Hematopoietic multipotent progenitor cell treated with erythropoietin and hydrocortisone succinate and interleukin-3 and kit ligand, for 15 days (in vitro differentiated cells): ENCODE data around the gene ROBO1.

Experiments
- DNase-seq: peaks from one replicate; pipeline ENCODE4 v3.0.0-alpha.2; 2015; ENCODE audit warnings: low spot score

The ROBO1 gene

DNA sequence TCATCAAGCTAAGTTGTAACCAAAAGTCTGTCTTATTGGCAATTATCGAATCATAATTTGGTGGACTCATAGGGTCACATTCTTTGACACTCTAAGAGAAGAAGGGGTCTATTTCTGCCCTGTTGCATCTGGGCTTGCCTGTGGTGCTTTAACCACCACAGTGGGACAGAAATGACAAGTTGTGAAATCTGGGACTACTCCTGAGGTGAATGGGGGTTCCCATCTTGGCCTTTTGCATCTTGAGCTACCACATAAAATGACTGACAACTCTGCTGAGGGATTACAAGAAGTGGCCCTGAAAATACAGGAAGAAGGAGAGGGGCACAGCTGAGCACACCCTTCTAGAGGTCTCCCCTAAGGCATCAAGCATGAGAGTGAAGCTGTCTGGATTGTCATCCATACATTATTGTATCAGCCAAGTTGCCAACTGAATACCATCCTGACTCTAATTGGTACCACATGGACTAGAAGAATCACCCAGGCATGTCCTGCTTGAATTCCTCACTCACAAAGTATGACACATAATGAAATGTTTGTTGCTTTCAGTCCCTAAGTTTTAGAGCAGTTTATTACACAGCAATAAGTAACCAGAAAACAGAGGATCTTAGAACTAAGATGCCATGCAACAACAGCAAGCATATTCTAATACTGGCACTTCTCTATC is 306.5 kb downstream of the ROBO1 start:
- no peak for DNase-seq

DNA sequence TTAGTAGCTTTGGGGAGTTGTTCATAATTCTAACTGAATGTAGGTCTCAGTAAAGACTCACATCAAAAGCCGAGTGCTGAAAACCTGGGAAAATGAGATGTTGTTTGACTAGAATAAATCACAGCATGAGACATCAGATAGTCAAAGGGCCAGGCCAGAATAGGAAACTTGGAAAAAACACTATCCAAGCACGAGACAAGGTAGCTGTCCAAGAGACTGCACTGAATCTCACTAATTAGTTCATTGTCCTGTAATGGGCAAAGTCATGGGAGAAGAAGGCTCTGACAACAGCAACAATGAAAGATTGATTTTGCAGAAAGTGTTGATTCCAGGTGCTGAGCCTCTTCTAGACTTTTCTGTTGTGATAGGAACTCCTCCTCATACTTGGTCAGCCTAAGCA is 314.2 kb downstream of the ROBO1 start:
- DNase-seq, result no peak

DNA sequence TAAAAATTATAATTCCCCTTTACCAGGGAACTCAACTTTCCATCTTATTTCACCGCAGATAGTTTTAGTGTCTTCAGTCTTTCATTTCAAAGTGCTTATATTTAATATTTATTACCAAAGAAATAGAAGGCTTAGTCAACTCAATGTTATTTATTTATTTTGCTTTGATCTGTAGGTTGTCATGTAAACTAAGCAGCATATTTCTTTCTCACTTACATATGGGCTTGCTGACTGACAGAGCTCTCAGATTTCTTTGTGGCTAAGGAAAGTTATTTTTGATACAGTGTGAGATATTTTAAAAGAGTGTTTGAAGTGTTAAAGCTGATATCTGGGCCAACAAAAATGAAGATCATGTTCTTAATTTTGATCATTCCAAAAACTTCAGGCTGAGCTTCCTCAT is 331.4 kb downstream of the ROBO1 start:
- no peak for DNase-seq

DNA sequence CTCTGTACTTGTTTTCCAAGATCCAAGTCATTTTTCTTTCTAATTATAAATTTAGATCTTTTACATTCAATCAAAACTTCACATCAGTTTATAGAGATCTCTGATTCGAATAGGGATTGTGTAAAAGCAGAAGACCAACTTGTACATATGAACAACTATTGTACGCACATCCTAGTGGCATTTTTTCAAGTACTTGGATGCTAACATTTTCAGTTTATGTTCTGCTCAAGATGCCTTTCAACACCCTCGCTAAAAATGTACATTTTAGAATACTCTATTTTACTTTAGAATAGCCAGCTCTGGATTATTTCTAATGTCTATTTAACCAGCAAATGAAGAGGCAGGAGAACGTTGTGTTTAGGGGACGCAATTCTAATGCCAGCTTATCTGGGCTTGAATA is 340.7 kb downstream of the ROBO1 start:
- DNase-seq, result no peak

DNA sequence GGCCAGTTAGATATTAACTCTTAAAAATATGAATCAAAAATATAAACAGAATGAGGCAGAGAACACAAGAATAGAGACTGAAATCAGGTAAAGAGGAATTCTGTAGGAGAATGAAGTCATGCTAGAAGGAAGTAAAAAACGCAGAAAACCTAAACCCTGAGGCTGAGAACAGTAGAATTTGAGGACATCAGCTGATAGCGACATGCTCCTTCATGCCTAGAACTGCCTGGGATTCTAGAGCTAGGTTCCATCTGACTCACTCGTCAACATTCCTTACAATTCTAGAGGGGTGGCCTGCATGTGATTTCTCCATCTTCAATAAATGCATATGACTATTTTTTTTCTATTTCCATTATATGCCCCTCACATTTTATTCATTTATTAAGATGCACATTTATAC is 343.0 kb downstream of the ROBO1 start:
- no peak for DNase-seq

DNA sequence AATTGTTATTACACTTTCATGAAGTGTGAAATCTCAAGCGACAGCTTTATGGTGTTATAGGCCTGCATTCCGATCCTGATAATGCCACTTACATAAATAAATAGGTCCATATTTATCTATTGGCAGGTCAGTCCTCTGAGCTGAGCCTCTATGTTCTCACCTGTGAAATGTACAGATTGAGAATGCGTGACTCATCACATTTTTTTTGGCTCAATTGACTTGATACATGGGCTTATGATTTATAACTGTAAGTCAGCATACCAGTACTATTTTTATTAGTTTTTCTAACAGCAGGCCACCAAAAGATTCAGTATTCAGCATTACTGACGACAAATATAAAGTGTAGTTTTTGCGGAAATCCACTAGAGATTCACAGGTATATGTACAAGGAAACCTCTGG is 344.4 kb downstream of the ROBO1 start:
- DNase-seq, result no peak

DNA sequence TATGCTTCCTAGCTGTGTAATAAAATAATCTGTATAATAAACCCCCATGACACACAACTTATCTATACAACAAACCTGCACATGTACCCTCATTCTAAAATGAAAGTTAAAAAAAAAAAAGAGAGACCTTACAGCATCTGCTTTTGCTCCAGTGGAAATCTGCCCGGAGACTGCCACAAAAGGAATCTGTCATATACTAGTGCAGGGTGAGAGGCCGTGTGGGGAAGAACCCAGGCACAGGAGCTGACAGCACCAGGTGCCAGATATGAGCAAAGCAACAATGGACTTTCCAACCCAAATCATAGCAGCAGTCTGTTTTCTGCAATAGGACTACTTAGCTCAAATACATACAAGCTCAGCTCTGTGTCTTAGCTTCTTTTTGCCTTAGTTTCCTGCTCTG is 346.5 kb downstream of the ROBO1 start:
- DNase-seq, result no peak

DNA sequence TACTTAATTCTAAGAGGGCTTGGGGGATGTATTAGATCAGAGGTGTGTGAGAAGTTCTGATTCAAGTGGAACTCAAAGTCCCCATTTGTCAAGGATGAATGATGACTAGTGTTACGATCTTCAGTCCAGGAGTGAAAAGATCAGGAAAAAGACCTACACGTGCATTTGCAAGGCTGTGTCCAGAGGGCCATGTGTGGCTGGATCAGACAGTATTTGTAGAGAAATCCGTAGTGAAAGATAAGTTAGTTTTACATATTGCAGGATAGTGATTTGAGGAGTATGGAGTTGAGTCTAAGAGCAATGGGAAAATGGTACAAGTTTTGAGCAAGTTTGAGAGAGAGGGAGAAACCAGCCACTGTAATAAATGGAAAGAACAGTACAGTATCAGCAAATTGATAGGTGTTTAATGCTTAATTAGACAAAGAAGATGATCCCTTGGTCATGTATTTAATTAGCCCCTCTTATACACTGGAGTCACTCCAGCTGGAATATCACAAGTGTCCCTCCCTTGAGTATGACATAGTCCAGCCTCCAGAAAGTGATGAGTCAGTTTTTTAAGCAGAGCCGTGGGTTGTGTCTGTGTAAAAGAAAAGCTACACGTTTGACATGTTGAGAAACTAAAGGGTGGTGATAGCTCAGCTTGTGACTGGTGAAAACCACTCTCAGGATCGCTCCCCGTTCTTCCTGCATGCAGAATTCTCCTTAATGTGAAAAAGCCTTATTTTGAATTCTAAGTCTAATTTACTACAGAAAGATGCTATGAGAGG is 348.8 kb downstream of the ROBO1 start:
- DNase-seq, result no peak

DNA sequence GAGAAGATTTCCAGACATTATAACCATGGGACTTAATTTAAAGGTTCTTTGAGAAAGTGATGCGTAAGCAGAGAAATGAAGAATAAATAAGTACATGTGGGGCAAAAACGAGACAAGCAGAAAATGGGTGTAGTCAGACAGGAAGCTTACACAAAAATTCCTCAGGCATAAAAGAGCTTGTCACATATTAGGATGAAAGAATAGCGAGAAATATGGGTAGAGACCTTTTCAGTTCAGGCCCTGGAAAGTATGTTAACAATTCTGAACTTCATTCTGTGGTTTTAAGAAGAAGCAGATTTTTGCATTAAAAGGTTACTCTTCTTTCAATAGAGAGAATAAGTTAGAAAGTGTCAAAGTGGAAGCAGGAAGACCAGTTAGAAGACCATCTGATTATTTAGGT is 352.4 kb downstream of the ROBO1 start:
- no peak for DNase-seq

DNA sequence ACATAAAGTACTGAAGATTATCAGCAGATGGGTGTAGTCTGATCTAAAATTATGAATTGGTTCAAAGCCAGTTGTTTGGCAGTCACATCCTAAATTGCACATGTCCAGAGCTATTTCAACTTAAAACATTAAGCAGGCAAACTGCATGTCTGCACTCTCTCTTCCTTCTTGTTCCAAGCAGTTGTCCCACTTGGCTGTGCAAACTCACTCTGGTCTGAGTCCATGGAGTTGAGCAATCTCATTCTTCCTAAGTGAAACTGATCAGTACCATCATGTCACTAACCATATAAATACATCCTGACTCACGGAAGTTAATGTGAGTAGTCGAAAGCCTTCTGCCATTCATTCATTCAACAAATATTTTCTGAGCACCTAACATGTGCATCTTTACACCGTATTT is 353.0 kb downstream of the ROBO1 start:
- DNase-seq, result no peak

DNA sequence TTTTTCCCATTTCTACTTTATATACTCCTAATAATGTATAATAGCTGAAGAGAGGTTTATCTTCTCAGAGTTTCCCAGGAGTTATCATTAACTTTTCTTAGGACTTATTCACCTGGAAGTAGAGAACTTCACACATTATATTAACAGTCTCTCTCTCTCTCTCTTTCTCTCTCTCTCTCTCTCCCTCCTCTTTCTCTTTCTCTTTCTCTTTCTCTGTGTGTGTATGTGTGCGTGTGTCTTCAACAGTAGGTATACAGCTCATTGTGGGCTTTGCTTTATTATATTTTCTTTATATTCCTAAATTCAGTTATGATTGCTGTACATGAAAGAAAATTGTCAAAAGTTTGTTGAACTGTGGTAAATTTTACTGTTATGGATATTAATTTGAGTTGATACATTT is 353.8 kb downstream of the ROBO1 start:
- no peak for DNase-seq

DNA sequence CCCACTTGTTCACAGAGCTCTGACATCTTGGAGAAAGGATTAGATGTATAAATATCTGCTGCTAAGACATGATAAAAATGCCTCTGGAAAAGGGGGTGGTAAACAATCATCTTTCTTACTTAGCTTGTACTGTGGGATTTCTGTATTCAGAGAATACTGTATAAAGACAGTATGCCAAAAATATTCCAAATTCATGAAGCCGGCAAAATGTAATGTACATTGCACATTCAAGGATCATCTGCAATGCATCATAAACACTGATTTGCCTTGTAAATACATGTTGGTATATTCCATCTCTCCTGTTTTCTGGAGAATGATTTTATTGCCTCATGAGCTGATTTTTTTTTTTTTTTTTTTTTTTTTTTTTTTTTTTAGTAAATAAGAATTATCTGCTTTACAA is 355.3 kb downstream of the ROBO1 start:
- DNase-seq, result no peak

DNA sequence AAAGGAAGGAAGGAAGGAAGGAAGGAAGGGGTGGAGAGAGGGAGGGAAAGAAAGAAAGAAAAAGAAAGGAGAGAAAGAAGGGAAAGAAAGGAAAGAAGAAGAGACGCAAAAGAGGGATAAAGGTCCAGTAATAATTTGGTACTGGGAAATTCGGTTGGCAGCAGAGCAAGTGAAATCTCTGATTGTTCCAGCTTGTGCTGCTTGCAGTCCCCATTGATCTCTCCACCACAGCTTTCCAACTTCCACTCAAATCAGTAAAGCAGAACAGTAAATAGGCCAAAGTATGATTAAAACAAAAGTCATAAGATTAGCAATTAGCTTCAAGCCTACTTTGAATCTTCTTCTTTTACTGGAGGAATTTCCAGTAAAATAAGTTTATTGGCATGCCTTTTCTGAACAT is 357.2 kb downstream of the ROBO1 start:
- DNase-seq, result no peak

DNA sequence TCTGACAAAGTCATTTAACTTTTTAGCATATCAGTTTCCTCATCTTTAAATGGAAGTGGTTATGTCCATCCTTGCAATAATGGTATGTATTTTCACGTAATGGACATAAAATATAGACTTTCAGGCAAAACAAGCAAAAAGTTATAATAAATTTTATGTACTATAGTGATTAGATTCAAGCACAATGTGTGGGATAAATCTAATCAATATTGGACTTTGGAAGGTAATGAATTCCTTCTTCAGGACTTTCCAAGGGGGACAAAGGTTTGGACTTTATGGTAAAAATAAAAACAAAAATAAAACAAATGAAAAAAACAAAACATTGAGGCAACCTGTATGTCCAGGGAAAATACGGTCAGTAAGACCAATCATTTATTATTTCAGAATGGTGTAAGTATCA is 357.7 kb downstream of the ROBO1 start:
- no peak for DNase-seq

DNA sequence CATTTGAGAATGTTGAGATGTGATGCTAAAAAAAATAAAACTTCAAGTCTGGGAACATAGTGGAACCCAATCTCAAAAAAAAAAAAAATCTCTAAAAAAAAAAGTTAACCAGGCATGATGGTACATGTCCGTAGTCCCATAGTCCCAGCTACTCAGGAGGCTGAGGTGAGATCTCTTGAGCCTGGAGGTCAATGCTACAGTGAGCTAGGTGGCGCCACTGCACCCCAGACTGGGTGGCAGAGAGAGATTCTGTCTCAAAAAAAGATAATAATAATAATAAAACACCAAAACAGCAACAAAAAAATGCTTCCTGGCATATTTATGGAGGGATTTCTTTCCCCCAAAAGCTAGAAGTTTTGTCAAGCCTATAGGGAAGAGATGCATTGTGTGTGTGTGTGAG is 361.6 kb downstream of the ROBO1 start:
- no peak for DNase-seq

DNA sequence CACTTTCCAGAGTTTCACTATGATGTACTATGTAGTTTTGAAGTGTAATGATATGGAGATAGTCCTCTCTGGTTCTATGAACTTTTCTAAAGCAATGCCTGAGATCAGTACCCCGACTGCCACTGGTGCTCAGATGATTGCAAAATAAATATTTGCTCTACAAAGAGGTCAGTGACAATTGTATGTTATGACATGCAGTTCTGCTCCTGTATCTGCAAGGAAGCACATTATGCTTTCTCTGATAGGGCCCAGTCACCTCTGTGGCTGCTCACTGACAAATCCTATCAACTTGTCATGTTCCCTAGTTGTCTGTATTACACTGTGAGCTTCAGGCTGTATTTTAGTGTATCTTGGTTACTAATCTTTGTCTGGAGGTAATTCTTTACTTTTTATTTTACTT is 362.6 kb downstream of the ROBO1 start:
- DNase-seq, result no peak

DNA sequence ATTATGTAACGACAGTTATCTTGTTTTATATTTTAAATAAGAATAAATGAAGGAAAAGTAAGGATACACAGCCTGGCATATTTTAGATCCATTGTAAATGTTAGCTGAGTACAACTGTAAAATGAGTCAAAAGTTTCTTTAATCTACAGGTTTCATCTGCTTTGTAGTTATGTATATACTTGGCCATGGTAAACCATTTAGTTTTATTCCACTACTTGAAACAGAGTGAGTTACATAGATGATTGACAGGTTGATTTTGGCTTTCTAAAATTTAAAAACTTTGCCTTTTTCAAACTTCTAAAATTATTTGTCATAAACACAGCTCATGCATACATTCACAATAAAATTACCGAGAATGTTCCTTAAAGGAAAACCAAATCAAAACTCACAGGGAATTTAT is 371.2 kb downstream of the ROBO1 start:
- DNase-seq, result no peak

DNA sequence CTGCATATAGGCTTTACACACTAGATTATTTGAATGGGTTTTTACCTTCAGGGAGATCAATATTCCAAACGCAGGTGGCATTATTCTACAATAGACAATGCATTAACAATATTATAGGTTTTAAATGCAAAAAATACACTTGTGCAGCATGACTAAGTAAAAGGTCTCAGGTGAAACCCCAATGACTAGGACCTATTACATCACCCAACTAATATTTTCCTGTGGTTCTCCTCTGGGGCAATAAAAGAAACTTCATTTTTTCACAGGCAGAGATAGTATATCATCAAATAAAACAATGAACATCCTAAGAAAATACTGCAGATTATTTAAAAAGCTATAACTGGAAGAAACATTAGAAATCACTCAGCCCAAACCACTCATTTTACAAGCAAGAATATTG is 375.3 kb downstream of the ROBO1 start:
- no peak for DNase-seq

DNA sequence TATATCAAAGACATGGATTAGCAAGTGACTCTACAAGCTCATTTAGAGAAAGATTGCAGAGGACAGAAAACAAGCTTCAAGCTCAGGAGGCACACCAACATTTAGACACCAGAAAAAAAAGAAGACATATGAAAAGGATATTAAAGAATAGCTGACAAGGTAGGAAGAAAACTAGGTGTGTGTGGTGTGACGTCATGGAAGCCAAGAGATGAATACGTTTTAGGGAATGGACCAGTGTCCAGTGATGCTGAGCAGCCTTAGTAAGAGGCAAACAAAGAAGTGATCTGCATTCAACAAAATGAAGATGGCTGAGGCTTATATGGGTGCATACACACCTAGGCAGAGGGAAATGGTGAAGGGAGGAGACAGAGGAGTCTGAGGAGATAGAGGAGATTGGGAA is 377.4 kb downstream of the ROBO1 start:
- no peak for DNase-seq

DNA sequence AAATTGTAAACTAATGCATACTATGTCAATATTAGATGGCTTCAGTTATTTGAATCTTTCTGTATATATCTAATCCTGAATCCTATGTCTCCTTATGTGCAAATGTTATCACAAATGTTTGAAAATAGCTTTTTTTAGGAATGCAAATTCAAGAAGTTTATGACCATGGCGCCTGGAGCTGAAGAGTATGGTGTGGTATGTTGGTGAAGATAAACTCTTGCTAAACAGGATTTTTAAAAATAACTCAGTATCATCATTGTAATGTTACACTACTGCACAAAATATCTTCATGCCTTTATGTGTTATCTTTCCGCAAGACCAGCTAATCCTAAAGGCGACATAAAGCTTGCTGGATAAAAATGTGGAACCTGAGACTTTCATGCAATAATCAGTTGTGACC is 382.6 kb downstream of the ROBO1 start:
- no peak for DNase-seq

DNA sequence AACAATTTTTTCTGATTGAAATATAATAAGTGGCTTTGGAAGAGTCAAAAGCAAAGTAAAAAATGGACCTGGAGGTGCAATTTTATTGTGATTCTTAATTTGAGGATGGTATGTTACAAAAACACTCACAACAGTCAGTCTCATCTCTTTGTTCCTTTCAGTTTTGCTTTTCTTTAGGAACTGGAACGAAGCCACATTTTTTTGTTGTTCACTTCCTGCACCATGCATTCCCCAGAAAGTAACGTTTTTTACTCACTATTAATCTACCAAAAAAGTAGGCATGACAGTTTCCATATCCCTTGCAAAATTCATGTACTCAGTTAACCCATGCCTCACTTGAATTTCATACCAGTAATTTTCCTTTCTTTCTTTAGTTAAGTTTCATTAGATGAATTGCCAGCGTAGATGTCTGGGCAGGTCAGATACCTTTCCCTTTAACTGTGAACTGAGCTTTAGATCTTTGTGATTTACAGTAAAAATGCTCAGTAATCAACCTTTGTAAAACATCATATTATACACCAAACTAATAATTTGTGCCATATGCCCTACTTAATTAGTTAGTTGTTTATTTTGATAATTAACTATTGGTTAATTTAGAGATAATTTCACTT is 384.3 kb downstream of the ROBO1 start:
- no peak for DNase-seq

DNA sequence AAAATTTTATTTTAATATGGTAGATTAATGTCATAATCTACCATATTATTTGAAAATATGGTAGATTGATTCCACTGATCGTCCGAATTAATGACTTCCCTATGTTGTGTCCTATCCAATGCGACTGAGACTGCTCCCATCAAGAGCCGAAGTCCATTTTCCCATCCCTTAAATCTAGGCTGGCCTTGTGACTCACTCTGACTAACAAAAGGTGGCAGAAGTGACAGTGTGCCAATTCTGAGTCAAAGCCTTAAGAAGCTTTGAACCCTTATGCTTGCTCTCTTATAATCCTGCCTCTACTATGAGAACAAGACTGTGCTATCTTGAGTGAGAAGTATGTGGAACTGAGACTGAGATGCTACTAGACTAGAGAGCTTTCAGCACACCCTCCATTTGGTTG is 387.2 kb downstream of the ROBO1 start:
- no peak for DNase-seq

DNA sequence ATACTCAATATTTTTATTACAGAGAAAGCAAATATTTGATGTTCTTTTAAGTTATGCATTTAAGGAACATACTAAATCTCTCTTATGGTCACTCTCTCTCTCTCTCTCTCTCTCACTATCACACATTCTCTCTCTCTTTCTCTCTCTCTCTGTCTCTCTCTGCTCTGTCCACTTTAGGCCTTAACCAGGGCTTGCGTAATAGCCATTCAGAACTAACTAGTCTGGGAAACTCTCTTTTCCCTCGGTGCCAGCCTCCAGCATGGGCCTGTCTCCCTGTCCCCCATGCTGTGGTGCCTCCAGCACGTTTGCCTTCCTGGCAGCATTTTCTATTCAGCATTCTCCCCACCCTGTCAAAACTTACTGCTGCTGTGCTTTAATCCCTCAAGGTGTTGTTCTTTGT is 389.7 kb downstream of the ROBO1 start:
- DNase-seq, result no peak

DNA sequence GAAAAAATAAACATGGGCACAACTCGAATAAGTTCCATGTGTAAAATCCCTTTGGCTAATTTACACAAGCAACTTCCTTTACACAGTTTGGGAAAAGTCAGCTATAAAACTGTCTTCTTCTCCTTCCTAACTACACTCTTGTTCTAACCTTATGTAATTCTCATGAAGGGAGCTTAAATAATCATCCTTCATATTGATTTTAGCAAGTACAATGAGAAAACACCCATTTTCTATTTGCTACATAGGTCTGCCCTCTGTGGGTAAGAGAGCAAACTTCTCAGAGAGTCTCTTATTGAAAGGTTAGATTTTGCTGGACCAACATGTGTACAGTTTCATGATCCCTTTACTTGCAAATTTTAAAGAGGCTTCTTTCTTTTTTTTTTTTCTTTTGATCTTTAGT is 398.5 kb downstream of the ROBO1 start:
- DNase-seq, result no peak
